OCI-LY3 (cell line): ENCODE data around the gene LOXHD1.

Experiments used
- CTCF ChIP-seq: fragments of 200-600, 300-600 bp; sonication (generic); IDR thresholded peaks from 2 replicates; pipeline ENCODE4 v1.5.1; 2014; ENCODE audit warnings: antibody characterized with exemption, low read length, low read depth
- EZH2phosphoT487 ChIP-seq: fragments of 200-600 bp; shearing (Covaris generic); IDR thresholded peaks from 2 replicates; pipeline ENCODE4 v1.6.1; 2018; ENCODE audit warnings: antibody characterized with exemption, mixed run types, low read depth

GRCh38 chr18:46642561-46642960, 14.5 kb downstream of the LOXHD1 start:
- no peak for TF ChIP-seq CTCF
- TF ChIP-seq EZH2phosphoT487, result no peak
